Measurements from ENCODE around the gene HOMER3.

The HOMER3 gene

GRCh38 chr19:18972301-18972811, 31.3 kb upstream of the HOMER3 start:
- H3K27ac ChIP-seq (replicated peaks), result peak overlapping the region; percentile 98
- H3K4me3 ChIP-seq (replicated peaks; ENCODE audit: insufficient read depth, low read length), result no peak overlapping the region

GRCh38 chr19:18969931-18970659, 29.1 kb upstream of the HOMER3 start:
- peak overlapping the region; percentile 98 for H3K27ac ChIP-seq (replicated peaks)
- H3K4me3 ChIP-seq (replicated peaks; ENCODE audit: insufficient read depth, low read length), result no peak overlapping the region
- H3K27me3 ChIP-seq (ENCODE audit: insufficient read depth, poor library complexity, severe bottlenecking), result no peaks in the 10 kb centered on the region
- DNase-seq (ENCODE audit: low read depth in 1 of 2, low spot score in 1 of 2), result no peak
- TF ChIP-seq SPI1 (IDR thresholded peaks at IDR 0.05; ENCODE audit: borderline replicate concordance, low read depth), result no peak
- TF ChIP-seq GABPA (IDR thresholded peaks at IDR 0.05; ENCODE audit: low read depth), result no peak
- no peak for TF ChIP-seq REST (IDR thresholded peaks at IDR 0.05; ENCODE audit: insufficient replicate concordance, low read depth)
- TF ChIP-seq POLR2AphosphoS5 (IDR thresholded peaks at IDR 0.05; ENCODE audit: low read depth), result no peak
- TF ChIP-seq CTCF (IDR thresholded peaks at IDR 0.05; ENCODE audit: insufficient read depth, low read length), result no peak

More at GRCh38 chr19:18972301-18972811, 31.3 kb upstream of the HOMER3 start:
- no peaks in the 10 kb centered on the region for H3K27me3 ChIP-seq (ENCODE audit: insufficient read depth, poor library complexity, severe bottlenecking)
- TF ChIP-seq POLR2AphosphoS5 (IDR thresholded peaks at IDR 0.05; ENCODE audit: low read depth) (no peak; the same call in 1 of the 2 replicates), REST (IDR thresholded peaks at IDR 0.05; ENCODE audit: insufficient replicate concordance, low read depth) (peak; percentile 48)
- peak; percentile 56 to 82 for DNase-seq (ENCODE audit: low read depth in 1 of 2, low spot score in 1 of 2)

GRCh38 chr19:18967358-18968146, 26.5 kb upstream of the HOMER3 start:
- H3K27ac ChIP-seq (replicated peaks), result peak overlapping the region; percentile 98
- DNase-seq (ENCODE audit: low read depth in 1 of 2, low spot score in 1 of 2), result peak; percentile 81 to 92

More at GRCh38 chr19:18967358-18968146, 26.5 kb upstream of the HOMER3 start:
- Histone ChIP-seq H3K27me3 (ENCODE audit: insufficient read depth, poor library complexity, severe bottlenecking) (no peaks in the 10 kb centered on the region), H3K4me3 (replicated peaks; ENCODE audit: insufficient read depth, low read length) (no peak overlapping the region)
- no peak for TF ChIP-seq CTCF (IDR thresholded peaks at IDR 0.05; ENCODE audit: insufficient read depth, low read length)
- peak; percentile 17; the same call in 1 of the 2 replicates for TF ChIP-seq SPI1 (IDR thresholded peaks at IDR 0.05; ENCODE audit: borderline replicate concordance, low read depth)
- no peak for TF ChIP-seq GABPA (IDR thresholded peaks at IDR 0.05; ENCODE audit: low read depth)
- TF ChIP-seq POLR2AphosphoS5 (IDR thresholded peaks at IDR 0.05; ENCODE audit: low read depth), result peak; percentile 75
- peak; percentile 37 for TF ChIP-seq REST (IDR thresholded peaks at IDR 0.05; ENCODE audit: insufficient replicate concordance, low read depth)
